Neural cell (in vitro differentiated cells): ENCODE data around the gene SYCE1L.

Source experiments
- CTCF ChIP-seq: fragments of 450-650 bp; IDR thresholded peaks from 2 replicates; pipeline ENCODE4 v1.5.1; 2014; ENCODE audit warnings: antibody characterized with exemption, mild to moderate bottlenecking, moderate library complexity; ENCODE audit not compliant: poor library complexity, severe bottlenecking
- EP300 ChIP-seq: fragments of 450-650 bp; conservative IDR thresholded peaks from 2 replicates; pipeline ENCODE4 v1.6.1; 2014; ENCODE audit warnings: antibody characterized with exemption, mild to moderate bottlenecking, moderate library complexity; ENCODE audit not compliant: poor library complexity, severe bottlenecking
- EZH2 ChIP-seq: fragments of 200-600, 300-800 bp; shearing (Covaris generic), sonication (generic); IDR thresholded peaks from 2 replicates; pipeline ENCODE4 v1.6.1; 2014; ENCODE audit warnings: antibody characterized with exemption, low read length, borderline replicate concordance, mild to moderate bottlenecking; ENCODE audit not compliant: insufficient read depth, poor library complexity, severe bottlenecking
- POLR2AphosphoS5 ChIP-seq: IDR thresholded peaks from 2 replicates; pipeline ENCODE4 v1.6.1; 2012
- TAF1 ChIP-seq: IDR thresholded peaks from 2 replicates; pipeline ENCODE4 v1.6.1; 2012; ENCODE audit warnings: low read depth

GRCh38 chr16:77165006-77165405, 34.2 kb upstream of the SYCE1L start:
- TF ChIP-seq TAF1 (no peak), POLR2AphosphoS5 (no peak), EZH2 (no peak), CTCF (no peak), EP300 (no peak)
